Activated T-helper 1 cell treated with anti-CD3 and anti-CD28 coated beads, Interleukin-12 subunit alpha, Interleukin-12 subunit beta, Interleukin-2, Interleukin-4 antibody, amounts not matched to agents 30 ng/mL and 10 ng/mL and 1 ng/mL, durations not matched to agents 14 hours and 24 hours and 36 hours (primary cell): Measurements from ENCODE around the gene SCGB1D1. TPM values are rescaled to one million over a fixed set of nuclear protein-coding genes. Genes with fewer than 3 reads are reported as not detected.
"Not testable (repeated sequence)": the region's sequence is repeated elsewhere in the genome, so short reads cannot be mapped to it uniquely, and the experiment has no call there.

Experiments
- DNase-seq: peaks from one replicate; pipeline ENCODE4 v3.0.0; 2021; ENCODE audit warnings: low spot score
- H3K27ac Mint-ChIP-seq: one replicate; pipeline ENCODE4 v1.8.0; 2021; ENCODE audit warnings: mild to moderate bottlenecking, mixed read lengths
- H3K27me3 Mint-ChIP-seq: one replicate; pipeline ENCODE4 v1.8.0; 2022; ENCODE audit warnings: mild to moderate bottlenecking, moderate library complexity, mixed read lengths; ENCODE audit not compliant: insufficient read depth
- H3K36me3 Mint-ChIP-seq: one replicate; pipeline ENCODE4 v1.8.0; 2021; ENCODE audit warnings: low read depth, mixed read lengths
- H3K4me1 Mint-ChIP-seq: one replicate; pipeline ENCODE4 v1.8.0; 2021; ENCODE audit warnings: low read depth, mixed read lengths
- H3K4me3 Mint-ChIP-seq: one replicate; pipeline ENCODE4 v1.8.0; 2021; ENCODE audit warnings: mild to moderate bottlenecking, moderate library complexity, mixed read lengths
- H3K9me3 Mint-ChIP-seq: one replicate; pipeline ENCODE4 v1.8.0; 2021; ENCODE audit warnings: mixed read lengths
- intact Hi-C: fragments of 100-400 bp; cut with micrococcal nuclease; formaldehyde crosslinking; loops from one replicate; pipeline ENCODE4 v1.15.1; 2024
- total RNA-seq: library from RNA; stranded (reverse); gene quantifications from 2 replicates; pipeline ENCODE4 v1.2.3, GENCODE V29; 2022

SCGB1D1 gene
- total RNA-seq, 1 donor from 2014 or later: not detected

DNA sequence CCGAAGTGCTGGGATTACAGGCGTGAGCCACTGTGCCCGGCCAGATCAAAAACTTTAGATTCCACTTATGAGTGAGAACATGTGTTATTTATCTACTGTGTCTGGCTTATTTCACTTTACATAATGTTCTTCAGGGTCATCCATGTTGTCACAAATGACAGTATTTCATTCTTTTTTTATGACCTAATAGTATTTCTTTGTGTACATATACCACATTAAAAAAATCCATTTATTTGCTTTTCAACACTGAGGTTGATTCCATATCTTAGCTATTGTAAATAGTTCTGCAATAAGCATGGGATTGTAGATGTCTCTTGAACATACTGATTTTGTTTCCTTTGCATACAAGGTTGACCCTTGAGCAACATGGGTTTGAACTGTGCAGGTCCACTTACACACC, 13.2 kb upstream of the SCGB1D1 start:
- DNase-seq: no peak
- H3K27me3 Mint-ChIP-seq: peaks cover 30% of the 10 kb centered on the region
- no peaks in the 10 kb centered on the region for H3K4me1 Mint-ChIP-seq
- no peak overlapping the region for H3K4me3 Mint-ChIP-seq
- no peaks in the 10 kb centered on the region for H3K36me3 Mint-ChIP-seq
- intact Hi-C loops: no loop called here
- H3K27ac Mint-ChIP-seq: no peak overlapping the region
- H3K9me3 Mint-ChIP-seq: no peaks in the 10 kb centered on the region

DNA sequence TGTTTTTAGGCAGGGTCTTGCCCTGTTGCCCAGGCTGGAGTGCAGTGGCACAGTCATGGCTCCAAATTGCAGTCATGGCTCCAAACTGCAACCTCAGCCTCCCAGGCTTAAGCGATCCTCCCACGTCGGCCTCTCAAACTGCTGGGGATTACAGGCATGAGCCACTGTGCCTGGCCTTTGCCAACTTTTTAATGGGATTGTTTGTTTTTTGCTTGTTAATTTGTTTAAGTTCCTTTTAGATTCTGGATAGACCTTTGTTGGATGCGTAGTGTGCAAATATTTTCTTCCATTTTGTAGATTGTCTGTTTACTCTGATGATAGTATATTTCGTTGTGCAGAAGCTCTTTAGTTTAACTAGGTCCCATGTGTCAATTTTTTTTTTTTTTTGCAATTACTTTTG, 10.0 kb upstream of the SCGB1D1 start:
- no peak for DNase-seq
- no peaks in the 10 kb centered on the region for H3K36me3 Mint-ChIP-seq
- intact Hi-C loops: no loop called here
- no peaks in the 10 kb centered on the region for H3K4me1 Mint-ChIP-seq
- H3K27ac Mint-ChIP-seq: no peak overlapping the region
- no peaks in the 10 kb centered on the region for H3K9me3 Mint-ChIP-seq
- no peak overlapping the region for H3K4me3 Mint-ChIP-seq
- H3K27me3 Mint-ChIP-seq: peaks cover 12% of the 10 kb centered on the region

DNA sequence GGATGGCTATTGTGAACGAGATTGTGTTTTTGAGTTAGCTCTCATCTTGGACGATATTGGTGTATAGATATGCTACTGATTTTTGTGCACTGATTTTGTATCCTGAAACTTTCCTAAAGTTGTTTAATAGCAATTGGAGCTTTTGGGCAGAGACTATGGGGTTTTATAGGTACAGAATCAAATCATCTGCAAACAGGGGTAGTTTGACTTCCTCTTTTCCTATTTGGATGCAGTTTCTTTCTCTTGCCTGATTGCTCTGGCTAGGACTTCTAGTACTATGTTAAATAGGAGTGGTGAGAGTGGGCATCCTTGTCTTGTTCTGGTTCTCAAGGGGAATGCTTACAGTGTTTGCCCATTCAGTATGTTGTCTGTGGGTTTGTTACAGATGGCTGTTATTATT, 8.9 kb upstream of the SCGB1D1 start:
- intact Hi-C loops: no loop called here
- Mint-ChIP-seq H3K4me3 (no peak overlapping the region), H3K27ac (no peak overlapping the region), H3K9me3 (no peaks in the 10 kb centered on the region), H3K27me3 (peaks cover 11% of the 10 kb centered on the region), H3K36me3 (no peaks in the 10 kb centered on the region), H3K4me1 (no peaks in the 10 kb centered on the region)
- no peak for DNase-seq

DNA sequence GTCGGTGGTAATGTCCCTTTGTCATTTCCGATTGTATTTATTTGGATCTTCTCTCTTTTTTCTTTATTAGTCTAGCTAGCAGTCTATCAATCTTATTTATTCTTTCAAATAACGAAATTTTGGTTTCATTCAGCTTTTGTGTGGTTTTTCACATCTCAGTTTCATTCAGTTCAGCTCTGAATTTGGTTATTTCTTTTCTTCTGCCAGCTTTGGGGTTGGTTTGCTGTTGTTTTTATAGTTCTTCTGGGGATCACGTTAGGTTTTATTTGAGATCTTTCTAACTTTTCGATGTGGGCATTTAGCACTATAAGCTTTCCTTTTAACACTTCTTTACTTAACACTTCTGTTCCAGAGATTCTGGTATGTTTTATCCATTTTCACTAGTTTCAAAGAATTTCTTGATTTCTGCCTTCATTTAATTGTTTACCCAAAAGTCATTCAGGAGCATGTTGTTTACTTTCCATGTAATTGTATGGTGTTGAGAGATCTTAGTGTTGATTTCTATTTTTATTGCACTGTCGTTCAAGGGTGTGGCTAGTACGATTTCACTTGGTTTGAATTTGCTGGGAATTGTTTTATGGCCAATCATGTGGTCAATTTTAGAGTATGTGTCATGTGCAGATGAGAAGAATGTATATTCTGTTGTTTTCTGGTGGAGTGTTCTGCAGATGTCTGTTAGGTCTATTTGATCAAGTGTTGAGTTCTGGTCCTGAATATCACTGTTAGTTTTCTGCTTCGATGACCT, 7.7 kb upstream of the SCGB1D1 start:
- no peaks in the 10 kb centered on the region for H3K36me3 Mint-ChIP-seq
- intact Hi-C loops: no loop called here
- peaks cover 11% of the 10 kb centered on the region for H3K27me3 Mint-ChIP-seq
- no peaks in the 10 kb centered on the region for H3K4me1 Mint-ChIP-seq
- DNase-seq: no peak
- no peak overlapping the region for H3K4me3 Mint-ChIP-seq
- H3K27ac Mint-ChIP-seq: no peak overlapping the region
- H3K9me3 Mint-ChIP-seq: no peaks in the 10 kb centered on the region

DNA sequence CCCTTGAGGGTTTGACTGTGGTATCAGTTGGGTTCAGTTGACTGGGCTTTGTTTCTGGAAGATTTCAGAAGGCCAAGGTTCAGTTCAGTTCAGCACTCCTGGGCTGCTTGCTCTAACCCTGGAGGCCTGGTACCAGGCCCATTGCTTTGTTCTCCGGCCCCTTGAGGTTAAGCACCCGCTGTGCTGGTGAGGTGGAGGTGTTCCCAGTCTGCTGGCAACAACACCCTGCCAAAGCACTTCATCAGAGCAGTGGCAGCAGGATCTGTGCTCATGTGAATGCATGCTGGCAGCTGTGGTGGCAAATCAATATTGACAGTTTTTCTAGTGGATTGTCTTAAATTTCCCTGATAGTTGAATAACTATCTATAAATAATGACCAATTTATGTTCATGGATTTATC, 3.8 kb upstream of the SCGB1D1 start:
- H3K27ac Mint-ChIP-seq: no peak overlapping the region
- no peaks in the 10 kb centered on the region for H3K36me3 Mint-ChIP-seq
- H3K4me1 Mint-ChIP-seq: no peaks in the 10 kb centered on the region
- intact Hi-C loops: no loop called here
- no peak for DNase-seq
- H3K9me3 Mint-ChIP-seq: no peaks in the 10 kb centered on the region
- peaks cover 10% of the 10 kb centered on the region for H3K27me3 Mint-ChIP-seq
- no peak overlapping the region for H3K4me3 Mint-ChIP-seq

DNA sequence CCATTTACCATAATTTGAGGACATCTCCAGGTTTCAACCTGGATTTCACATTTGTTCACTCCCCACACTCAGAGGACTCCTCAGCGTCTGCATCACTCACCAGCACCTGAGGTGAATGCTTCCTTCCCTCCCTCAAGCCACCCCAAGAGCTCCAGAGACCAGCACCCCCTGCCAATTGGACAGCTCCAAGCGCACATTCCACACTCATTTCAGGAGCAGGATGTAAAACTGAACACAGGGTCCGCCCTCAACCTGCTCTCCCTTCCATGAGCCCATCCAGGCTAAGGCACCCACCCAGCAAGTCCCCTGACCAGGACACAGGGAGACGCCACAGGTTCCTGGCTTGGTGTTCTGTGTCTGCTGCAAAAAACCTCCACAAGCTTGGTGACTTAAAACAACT, 3.9 kb downstream of the SCGB1D1 start:
- H3K4me1 Mint-ChIP-seq: no peaks in the 10 kb centered on the region
- intact Hi-C loops: no loop called here
- H3K9me3 Mint-ChIP-seq: no peaks in the 10 kb centered on the region
- no peaks in the 10 kb centered on the region for H3K36me3 Mint-ChIP-seq
- peaks cover 21% of the 10 kb centered on the region for H3K27me3 Mint-ChIP-seq
- H3K4me3 Mint-ChIP-seq: no peak overlapping the region
- H3K27ac Mint-ChIP-seq: no peak overlapping the region
- DNase-seq: no peak

DNA sequence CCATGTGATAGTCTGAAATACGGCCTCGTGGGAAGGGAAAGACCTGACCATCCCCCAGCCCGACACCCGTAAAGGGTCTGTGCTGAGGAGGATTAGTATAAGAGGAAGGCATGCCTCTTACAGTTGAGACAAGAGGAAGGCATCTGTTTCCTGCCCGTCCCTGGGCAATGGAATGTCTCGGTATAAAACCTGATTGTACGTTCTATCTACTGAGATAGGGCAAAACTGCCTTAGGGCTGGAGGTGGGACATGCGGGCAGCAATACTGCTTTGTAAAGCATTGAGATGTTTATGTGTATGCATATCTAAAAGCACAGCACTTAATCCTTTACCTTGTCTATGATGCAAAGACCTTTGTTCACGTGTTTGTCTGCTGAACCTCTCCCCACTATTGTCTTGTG, 5.0 kb downstream of the SCGB1D1 start:
- DNase-seq, H3K4me3 Mint-ChIP-seq, H3K9me3 Mint-ChIP-seq, H3K36me3 Mint-ChIP-seq, H3K27ac Mint-ChIP-seq, intact Hi-C loops, H3K4me1 Mint-ChIP-seq: not testable (repeated sequence)
- H3K27me3 Mint-ChIP-seq: peaks cover 21% of the 10 kb centered on the region

DNA sequence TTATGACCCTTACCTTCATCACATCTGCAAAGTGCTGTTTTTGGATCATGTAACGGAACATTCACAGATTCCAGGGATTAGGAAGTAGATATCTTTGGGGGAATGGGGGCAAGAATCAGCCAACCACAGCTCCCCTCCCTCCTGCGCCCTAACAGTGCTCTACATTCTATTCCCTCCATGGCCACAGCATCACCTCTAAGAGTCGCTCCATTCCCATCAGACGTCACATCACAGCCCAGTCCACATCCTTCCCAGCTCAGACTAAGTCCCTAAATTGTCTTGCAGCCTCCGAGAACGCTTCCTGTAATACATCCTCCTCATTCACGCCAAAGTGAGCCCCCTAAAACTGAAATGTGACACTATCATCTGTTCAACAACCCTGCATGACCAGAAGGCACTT, 5.9 kb downstream of the SCGB1D1 start:
- Mint-ChIP-seq H3K27me3 (peaks cover 24% of the 10 kb centered on the region), H3K36me3 (no peaks in the 10 kb centered on the region), H3K4me3 (no peak overlapping the region), H3K27ac (no peak overlapping the region), H3K4me1 (no peaks in the 10 kb centered on the region), H3K9me3 (no peaks in the 10 kb centered on the region)
- no peak for DNase-seq
- intact Hi-C loops: no loop called here

DNA sequence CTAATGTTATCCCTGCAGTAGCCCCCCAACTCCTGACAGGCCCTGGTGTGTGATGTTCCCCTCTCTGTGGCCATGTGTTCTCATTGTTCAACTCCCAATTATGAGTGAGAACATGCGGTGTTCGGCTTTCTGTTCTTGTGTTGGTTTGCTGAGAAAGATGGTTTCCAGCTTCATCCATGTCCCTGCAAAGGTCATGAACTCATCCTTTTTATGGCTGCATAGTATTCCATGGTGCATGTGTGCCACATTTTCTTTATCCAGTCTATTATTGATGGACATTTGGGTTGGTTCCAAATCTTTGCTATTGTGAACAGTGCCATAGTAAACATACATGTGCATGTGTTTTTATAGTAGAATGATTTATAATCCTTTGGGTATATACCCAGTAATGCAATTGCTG, 7.4 kb downstream of the SCGB1D1 start:
- H3K27me3 Mint-ChIP-seq: peaks cover 22% of the 10 kb centered on the region
- DNase-seq, H3K9me3 Mint-ChIP-seq, H3K4me1 Mint-ChIP-seq, H3K36me3 Mint-ChIP-seq, H3K4me3 Mint-ChIP-seq, intact Hi-C loops, H3K27ac Mint-ChIP-seq: not testable (repeated sequence)

DNA sequence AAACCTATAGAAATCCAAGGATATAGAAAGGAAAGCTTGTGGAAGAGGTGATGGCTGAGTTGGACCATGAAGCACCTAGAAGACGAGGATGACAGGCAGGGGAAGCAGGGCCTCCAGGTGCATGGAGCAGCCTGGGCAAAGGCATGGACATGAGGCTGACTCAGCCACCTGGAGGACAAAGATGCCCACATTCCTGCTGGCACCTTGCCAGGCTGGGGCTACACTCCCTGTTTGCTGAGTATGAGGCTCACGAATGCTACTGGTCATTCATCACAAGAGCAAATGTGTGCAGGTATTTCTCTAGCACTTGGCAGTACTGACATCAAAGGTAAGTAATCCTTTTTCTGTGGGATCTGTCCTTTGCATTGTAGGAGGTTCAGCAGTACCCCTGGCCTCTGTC, 11.4 kb downstream of the SCGB1D1 start:
- Mint-ChIP-seq H3K4me1 (no peaks in the 10 kb centered on the region), H3K4me3 (no peak overlapping the region), H3K27me3 (peaks cover 12% of the 10 kb centered on the region), H3K36me3 (no peaks in the 10 kb centered on the region), H3K27ac (no peak overlapping the region), H3K9me3 (no peaks in the 10 kb centered on the region)
- intact Hi-C loops: no loop called here
- no peak for DNase-seq

DNA sequence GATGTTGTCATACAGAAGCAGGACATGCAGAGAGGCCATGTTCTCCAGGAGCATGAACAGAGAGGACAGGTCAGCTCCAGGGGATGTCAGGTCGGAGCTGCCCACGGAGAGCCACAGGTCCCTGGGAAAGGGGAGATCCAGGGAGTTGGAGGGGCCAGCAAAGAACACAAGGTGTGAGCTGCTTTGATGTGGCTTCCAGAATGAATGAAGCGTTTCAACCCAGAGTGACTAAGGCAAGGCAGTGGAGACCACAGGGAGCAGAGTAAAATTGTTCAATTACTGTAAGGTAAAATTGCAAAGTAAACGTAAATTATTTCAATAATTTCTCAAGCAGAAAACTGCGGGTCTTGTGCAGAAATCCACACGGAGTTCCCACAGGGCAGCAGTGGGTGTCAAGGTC, 12.9 kb downstream of the SCGB1D1 start:
- intact Hi-C loops: no loop called here
- Mint-ChIP-seq H3K36me3 (no peaks in the 10 kb centered on the region), H3K9me3 (no peaks in the 10 kb centered on the region), H3K4me3 (no peak overlapping the region), H3K4me1 (no peaks in the 10 kb centered on the region), H3K27me3 (peaks cover 12% of the 10 kb centered on the region), H3K27ac (no peak overlapping the region)
- DNase-seq: no peak

DNA sequence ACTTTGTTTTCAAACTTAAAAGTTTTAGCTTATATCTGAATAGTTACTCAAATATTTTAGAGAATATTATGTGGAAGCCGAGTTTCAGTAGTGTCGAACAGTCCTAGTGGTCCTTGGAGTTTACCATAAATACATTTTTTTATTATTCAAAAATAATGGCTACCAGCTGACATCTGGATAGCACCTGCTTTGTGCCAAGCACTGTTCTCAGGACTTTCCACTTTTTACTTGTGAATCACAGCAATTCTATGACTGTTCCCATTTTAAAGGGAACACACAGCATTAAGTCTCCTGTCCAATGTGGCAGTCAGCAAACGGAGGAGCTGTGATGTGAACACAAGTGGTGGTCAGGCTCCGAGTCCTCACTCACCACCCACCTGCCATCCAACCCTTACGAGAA, 14.4 kb downstream of the SCGB1D1 start:
- H3K4me3 Mint-ChIP-seq: no peak overlapping the region
- no peaks in the 10 kb centered on the region for H3K4me1 Mint-ChIP-seq
- DNase-seq: no peak
- intact Hi-C loops: no loop called here
- H3K9me3 Mint-ChIP-seq: no peaks in the 10 kb centered on the region
- peaks cover 11% of the 10 kb centered on the region for H3K27me3 Mint-ChIP-seq
- no peaks in the 10 kb centered on the region for H3K36me3 Mint-ChIP-seq
- H3K27ac Mint-ChIP-seq: no peak overlapping the region

DNA sequence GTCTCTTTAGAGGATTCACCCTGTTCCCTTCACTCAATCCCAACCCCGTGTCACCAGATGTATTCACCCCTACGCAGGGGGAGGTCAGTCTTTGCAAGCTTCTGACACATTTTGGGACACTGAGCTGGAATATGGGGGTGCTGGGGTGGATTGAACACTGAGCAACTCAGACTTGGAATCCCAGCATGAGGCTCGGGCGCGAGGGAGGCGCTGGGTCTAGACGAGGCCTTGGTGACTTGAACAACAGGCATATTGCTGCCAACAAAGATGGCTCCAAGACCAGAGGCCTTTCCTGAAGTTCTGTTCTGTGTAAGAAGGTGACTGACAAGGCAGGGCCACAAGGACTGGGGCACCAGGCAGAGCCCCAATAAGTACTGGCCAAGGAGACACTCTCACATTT, 15.4 kb downstream of the SCGB1D1 start:
- no peaks in the 10 kb centered on the region for H3K4me1 Mint-ChIP-seq
- intact Hi-C loops: no loop called here
- peaks cover 8% of the 10 kb centered on the region for H3K27me3 Mint-ChIP-seq
- no peaks in the 10 kb centered on the region for H3K9me3 Mint-ChIP-seq
- H3K27ac Mint-ChIP-seq: no peak overlapping the region
- no peak overlapping the region for H3K4me3 Mint-ChIP-seq
- no peak for DNase-seq
- H3K36me3 Mint-ChIP-seq: no peaks in the 10 kb centered on the region
